ENCODE data around the gene NUMA1.

The NUMA1 gene

GRCh38 chr11:72005347-72006260 is 74.7 kb downstream of the NUMA1 start:
- no peak for DNase-seq (ENCODE audit: low read depth, low spot score)
- no peak overlapping the region for H3K4me3 ChIP-seq (ENCODE audit: low read depth, low read length)
- TF ChIP-seq, protein P1, sequence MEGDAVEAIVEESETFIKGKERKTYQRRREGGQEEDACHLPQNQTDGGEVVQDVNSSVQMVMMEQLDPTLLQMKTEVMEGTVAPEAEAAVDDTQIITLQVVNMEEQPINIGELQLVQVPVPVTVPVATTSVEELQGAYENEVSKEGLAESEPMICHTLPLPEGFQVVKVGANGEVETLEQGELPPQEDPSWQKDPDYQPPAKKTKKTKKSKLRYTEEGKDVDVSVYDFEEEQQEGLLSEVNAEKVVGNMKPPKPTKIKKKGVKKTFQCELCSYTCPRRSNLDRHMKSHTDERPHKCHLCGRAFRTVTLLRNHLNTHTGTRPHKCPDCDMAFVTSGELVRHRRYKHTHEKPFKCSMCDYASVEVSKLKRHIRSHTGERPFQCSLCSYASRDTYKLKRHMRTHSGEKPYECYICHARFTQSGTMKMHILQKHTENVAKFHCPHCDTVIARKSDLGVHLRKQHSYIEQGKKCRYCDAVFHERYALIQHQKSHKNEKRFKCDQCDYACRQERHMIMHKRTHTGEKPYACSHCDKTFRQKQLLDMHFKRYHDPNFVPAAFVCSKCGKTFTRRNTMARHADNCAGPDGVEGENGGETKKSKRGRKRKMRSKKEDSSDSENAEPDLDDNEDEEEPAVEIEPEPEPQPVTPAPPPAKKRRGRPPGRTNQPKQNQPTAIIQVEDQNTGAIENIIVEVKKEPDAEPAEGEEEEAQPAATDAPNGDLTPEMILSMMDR (IDR thresholded peaks at IDR 0.05; ENCODE audit: low read depth, low read length): no peak
- in situ Hi-C loops (cut with HindIII; ENCODE audit: low sequenced_read_pairs): no loop called here

DNA sequence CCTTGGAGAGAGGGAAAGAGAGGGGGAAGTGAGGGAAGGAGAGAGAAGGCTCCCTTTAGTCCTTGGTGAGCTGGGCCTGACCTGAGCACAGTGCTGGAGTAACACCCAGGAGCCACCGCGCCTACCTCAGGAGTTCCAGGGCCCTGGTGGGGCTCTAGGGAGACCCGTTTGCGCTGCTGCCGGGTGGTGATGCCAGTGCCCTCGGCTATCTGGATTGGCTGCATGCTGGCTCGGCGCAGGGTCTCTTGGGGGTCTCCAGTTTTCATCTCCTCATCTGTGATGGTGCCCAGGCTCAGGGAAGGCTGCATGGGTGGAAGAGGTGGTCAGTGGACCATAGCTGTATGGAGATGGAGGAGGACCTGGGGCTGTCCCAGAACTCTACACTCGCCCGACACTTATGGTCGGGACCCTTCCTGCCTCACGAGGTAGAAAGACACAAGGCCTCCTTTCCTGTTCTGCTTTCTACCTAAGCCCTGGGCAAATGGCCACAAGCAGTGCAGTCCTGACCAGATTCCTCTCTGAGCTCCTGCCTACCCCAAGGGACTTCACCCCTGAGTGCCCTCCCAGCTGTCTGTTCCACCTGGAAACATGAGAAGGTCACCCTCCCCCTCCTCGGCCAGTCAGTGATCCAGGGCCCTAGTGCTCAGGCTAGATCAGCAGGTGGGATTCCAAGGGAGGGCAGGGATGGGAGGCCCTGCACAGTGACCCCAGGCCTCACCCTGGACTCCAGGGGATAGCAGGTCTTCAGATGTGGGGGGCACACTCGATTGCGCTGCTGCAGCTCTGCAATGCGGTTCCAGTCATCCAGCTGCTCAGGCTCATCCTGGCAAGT is 75.6 kb downstream of the NUMA1 start:
- no peak overlapping the region for H3K4me3 ChIP-seq (ENCODE audit: low read depth, low read length)
- TF ChIP-seq, protein P1 (IDR thresholded peaks at IDR 0.05; ENCODE audit: low read depth, low read length): no peak
- in situ Hi-C loops (cut with HindIII; ENCODE audit: low sequenced_read_pairs): no loop called here
- no peak for DNase-seq (ENCODE audit: low read depth, low spot score)

DNA sequence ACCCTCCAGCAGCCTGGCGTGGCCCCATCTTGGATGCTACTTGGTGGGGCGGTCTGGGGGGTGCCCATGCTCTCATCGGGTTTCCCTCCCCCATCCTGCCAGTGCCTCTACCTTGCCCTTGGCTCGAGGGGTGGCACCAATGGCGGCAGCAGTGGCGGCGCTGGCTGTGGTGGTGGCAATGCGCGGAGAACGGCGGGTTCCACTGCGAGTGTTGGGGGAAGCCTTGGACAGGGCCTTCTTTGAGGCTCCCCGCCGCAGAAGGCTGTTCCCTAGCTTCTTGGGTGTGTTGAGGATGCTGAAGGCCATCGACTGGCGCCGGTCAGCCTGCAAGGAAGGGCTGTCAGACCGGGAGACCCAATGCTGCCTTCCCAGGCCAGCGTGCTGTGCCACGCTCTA is 76.6 kb downstream of the NUMA1 start:
- DNase-seq (ENCODE audit: low read depth, low spot score): no peak
- in situ Hi-C loops (cut with HindIII; ENCODE audit: low sequenced_read_pairs): no loop called here
- no peak overlapping the region for H3K4me3 ChIP-seq (ENCODE audit: low read depth, low read length)
- TF ChIP-seq, protein P1 (IDR thresholded peaks at IDR 0.05; ENCODE audit: low read depth, low read length): no peak

GRCh38 chr11:72002841-72003775 is 77.2 kb downstream of the NUMA1 start:
- TF ChIP-seq, protein P1 (IDR thresholded peaks at IDR 0.05; ENCODE audit: low read depth, low read length): no peak
- no peak for DNase-seq (ENCODE audit: low read depth, low spot score)
- in situ Hi-C loops (cut with HindIII; ENCODE audit: low sequenced_read_pairs): no loop called here
- H3K4me3 ChIP-seq (ENCODE audit: low read depth, low read length): no peak overlapping the region

DNA sequence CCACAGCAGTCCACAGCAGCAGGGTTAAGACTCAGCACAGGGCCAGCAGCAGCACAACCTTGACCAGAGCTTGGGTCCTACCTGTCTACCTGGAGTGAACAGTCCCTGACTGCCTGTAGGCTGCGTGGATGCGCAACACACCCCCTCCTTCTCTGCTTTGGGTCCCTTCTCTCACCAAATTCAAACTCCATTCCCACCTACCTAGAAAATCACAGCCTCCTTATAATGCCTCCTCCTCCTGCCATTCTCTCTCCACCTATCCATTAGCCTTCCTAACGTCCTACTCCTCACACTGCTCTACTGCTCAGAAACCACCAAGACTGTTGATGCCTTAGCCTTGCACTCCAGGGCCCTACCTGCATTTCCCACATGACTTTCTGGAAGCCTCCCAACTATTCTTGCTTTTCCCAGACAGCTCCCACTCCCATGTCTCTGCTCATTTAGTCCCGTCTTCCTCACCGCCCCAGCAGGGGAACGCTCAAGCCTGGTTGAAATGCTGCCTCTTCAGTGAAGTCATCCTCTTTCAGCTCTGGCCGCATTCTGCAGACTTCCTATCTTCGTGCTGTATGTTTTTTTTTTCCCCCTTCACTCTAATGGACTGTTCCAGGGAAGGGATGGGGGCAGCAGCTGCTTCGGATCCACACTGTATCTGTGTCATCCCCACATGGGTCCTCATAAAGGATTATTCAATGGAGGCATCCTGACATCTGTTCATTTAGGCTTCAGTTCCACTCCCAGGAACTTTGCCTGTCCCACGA is 78.3 kb downstream of the NUMA1 start:
- in situ Hi-C loops (cut with HindIII; ENCODE audit: low sequenced_read_pairs): no loop called here
- no peak overlapping the region for H3K4me3 ChIP-seq (ENCODE audit: low read depth, low read length)
- peak; percentile 27 for DNase-seq (ENCODE audit: low read depth, low spot score)
- TF ChIP-seq, protein P1 (IDR thresholded peaks at IDR 0.05; ENCODE audit: low read depth, low read length): no peak
